ENCODE measurements around the gene ASCL5.

Gene ASCL5

DNA sequence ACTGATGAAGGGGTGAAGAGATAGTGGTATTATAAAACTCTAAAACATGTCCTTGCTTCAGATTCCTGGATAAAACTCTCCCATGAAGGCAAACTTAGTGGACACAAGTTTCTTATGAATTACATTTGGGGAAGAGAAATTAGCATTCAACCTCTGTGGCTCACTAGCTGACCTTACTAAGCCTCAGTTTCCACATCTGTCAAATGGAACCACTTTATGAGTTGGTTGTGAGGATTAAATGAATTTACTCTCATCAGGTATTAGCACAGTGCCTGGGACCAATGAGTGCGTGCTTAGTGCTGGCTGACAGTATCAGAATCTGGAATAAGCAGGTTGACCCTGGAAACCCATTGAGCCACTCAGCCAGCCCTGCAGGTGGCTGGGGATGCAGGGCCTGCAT lies 17.3 kb downstream of the ASCL5 start:
- no peak for DNase-seq

DNA sequence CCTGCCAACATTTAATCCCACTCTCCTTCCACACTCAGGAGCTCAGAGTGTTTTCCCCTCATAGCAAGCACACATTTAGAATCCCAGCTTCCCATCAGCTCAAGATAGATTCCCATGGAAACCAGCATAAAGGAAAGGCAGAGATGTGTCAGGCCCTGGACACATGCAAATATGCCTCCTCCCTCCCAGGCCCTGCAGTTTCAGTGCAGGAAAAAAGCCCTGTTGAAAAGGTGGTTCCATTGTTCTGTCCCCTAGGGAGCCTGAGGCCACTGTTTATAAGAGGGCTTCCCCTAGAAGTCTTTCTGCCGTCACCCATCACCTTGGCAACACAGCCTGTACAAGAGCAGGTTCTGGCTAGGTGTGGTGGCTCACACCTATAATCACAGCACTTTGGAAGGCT lies 18.4 kb downstream of the ASCL5 start:
- DNase-seq = no peak

DNA sequence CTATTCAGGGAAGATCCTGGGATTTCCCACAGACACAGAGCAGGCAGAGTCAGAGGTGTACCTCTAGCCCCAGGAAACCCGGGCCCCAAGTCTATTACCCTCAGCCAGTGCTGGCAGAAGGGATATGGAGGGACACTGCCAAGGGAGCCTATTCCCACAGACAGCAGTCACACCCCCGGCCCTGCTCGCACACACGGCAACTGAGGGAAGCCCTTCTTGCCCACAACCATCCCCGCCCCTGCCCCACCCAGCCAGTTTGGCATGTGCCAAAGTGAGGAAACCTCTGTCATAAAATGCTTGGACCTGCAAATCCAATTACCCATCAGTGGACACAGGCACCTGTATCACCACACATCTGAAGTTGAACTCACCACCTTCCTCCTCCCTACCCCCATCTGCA lies 21.3 kb downstream of the ASCL5 start:
- DNase-seq = no peak

DNA sequence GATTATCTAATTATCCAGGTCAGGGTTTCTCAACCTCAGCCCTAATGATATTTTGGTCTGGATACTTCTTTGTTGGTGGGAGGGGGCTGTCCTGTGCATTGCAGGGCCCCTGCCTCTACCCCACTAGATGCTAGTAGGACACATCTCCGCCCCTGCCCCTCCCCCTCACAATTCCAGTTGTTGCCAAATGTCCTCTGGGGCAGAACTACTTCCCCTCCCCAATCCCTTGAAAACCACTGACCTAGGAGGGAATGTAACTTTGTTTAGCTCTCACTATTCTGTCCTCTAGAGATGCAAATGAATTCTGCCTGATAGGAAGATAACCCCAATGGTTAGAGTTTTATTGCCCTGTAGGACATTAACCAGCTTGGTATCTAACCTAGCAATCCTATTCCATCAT lies 22.8 kb downstream of the ASCL5 start:
- DNase-seq = no peak

DNA sequence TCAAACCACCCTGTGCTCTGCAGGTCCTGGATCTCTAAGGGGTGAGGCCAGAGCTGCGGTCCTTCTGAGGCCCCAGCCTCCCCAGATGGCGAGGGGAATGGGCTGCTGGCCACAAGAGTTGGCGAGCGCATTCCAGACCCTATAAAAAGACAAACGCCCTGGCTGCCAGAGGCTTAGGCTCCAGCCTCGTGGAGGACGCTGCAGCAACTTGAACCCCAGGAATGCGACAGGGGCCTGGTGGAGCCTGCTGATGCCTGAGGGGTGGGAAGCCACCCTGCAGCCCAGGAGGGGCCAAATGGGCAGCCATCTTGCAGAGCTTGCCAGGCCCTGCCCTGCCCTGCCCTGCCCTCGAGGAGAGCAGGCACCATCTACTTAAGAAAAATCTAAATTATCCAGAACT lies 23.3 kb downstream of the ASCL5 start:
- no peak for DNase-seq

GRCh38 chr1:201100169-201100930 lies 26.6 kb downstream of the ASCL5 start:
- no peak for DNase-seq

GRCh38 chr1:201098992-201099677 lies 27.8 kb downstream of the ASCL5 start:
- DNase-seq = no peak

DNA sequence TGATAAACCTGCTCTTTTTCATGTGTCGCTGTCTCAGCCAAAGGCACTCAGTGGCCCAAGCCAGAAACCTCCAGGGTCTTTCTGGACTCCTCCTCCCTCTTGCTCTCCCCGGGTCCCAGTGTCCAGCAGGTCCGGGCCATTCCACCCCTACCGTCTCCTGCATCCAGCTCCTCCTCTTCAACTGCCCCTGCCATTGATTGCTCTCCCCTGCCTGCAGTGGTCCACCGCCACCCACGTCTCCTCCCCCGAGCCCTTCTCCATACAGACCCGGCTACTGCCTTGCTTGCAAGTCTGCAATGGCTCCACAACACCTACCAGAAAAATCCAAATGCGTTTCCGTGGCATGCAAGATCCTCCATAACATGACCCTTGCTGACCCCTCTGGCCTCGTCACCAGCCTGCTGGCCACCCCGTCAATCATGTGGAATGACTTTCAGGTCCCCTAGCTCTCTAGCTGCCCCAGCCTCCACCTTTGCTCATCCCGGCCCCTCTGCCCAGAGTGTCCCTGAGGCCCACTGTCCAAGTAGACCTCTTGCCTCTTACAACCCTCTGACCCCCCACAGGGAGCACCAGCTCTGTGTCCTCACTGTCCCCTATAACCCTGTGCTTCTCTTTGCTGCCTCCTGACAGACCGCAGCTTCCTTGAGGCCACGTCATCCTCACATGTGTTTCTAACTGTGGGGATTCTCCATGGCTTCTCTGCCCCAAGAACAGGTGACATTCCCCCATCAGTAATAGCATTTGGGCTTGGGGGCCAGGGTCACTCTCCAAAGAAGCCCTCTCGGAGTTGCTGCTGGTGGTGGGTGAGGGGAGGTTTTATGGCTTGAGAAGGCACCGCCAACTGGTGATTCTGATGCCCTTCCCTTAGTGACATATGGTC lies 29.8 kb downstream of the ASCL5 start:
- DNase-seq = no peak

- no peak for DNase-seq
These were observed 30.9 kb downstream of the ASCL5 start for GRCh38 chr1:201096041-201096461.

GRCh38 chr1:201095581-201095980 lies 31.4 kb downstream of the ASCL5 start:
- no peak for DNase-seq

GRCh38 chr1:201094832-201095231 lies 32.2 kb downstream of the ASCL5 start:
- no peak for DNase-seq

GRCh38 chr1:201093962-201094361 lies 33.0 kb downstream of the ASCL5 start:
- no peak for DNase-seq

DNA sequence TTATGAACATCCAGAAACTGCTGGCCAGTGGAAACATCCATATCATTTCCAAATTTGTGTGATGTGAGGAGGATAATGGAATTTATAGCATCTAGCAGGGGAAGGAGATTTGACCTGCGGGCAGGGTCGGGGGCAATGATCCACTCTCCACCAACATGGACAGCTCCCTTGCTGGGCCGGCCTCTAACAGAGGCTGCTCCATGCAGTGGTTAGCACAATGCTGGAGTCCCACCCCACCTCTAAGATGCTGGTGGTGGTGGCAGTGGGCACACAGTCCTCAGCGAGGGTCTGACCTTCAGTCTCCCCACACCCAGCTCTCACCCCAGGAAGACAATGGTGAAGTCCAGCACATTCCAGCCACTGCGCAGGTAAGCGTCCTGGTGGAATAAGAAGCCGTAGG lies 33.4 kb downstream of the ASCL5 start:
- DNase-seq = no peak

DNA sequence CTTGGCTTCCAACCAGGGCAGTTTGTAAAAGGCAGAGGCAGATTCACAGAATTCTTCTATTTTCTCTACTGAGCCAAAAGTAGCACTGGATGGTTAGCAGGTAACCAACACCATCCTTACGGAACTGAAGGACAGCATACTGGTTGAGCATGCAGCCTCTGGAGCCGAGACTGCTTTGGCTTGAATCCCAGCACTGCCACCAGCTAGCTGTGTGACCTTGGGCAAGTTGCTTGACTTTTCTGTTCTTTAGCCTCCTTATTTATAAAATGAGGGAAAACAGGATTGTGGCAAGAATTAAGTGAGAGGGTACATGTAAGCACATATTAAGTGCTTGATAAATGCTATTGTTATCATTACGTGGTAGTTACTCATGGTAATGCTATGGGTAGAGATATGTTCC lies 34.2 kb downstream of the ASCL5 start:
- no peak for DNase-seq

DNA sequence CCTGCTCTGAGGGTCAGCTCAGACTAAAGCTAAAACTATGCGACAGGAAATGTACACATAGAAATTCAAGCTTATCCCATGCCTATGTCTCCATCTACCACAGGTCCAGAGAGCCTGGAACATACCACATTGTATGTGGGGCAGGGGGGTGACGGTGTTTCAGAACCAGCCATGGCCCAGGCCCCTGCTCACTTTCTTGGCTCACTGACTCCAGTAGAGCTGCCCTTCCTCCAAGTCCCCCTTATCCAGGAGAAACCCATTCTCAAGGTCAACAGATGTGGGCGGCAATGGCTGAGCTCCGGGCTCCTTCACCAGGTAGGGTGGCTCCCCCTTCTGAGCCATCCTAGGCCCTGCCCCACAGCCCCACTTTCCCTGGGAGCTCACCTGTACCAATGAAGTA lies 35.7 kb downstream of the ASCL5 start:
- no peak for DNase-seq

DNA sequence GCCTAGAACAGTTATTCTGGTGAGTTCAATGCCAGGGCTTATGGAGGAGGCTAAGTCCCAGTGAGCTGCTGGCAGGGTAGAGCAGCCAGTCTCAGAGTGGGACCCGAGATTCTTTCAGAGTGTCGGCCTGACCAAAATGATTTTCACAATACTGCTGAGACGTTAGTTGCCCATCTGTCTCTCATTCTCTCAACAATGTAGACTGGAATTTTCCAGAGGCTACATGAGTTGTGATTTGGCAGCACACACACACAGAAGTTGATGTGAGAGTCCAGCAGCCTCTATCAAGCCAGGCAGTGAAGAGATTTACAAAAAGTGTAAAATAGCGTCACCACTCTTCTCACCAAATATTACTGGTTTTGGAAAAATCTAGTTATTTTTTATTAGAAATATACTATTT lies 36.4 kb downstream of the ASCL5 start:
- DNase-seq = no peak

DNA sequence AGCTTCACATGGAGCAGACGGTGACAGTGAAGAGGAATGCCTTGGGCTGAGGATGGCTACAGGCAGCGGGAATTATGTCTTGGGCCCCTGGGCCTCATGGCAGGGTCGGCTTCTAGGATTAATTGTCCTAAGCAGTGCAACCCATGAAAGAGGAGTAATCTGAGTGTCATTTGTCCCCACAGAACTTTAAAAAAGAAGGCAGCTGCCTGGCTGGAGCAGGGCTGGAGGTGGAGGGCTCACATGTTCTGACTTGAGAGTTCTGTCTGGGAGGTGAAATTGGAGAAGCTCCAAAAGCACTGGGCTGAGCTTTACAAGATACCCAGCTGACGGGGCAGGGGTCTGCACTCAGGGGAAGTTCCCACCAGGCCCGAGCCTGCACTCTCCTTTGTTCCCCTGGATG lies 37.4 kb downstream of the ASCL5 start:
- no peak for DNase-seq

DNA sequence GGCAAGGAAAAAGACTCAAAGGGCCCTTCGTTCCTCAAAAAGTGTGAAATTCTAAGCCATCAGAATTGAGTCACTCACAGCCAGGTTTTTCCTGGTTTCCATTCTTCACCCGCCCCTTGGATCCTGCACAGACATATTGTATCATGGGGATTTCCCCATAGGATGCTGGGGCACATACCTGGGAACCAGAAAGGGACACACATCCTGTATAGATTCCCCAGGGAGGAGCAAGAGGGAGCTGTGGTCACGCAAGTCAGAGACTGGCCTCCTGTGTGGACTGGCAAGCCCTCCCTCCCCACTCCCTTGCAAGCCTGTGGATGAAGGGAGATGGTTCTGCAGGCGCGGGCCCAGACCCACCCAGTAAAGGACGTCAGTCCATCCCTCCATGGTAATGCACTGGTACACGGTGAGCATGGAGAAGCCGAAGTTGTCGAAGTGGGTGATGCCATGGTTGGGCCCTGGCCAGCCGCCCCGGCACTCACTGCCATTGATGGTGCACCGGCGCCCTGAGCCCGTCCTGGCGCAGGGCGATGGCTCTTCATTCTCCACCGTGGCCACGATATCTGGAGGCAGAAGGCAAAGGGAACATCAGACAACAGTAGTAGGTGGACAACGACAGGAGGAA lies 38.0 kb downstream of the ASCL5 start:
- DNase-seq = no peak

DNA sequence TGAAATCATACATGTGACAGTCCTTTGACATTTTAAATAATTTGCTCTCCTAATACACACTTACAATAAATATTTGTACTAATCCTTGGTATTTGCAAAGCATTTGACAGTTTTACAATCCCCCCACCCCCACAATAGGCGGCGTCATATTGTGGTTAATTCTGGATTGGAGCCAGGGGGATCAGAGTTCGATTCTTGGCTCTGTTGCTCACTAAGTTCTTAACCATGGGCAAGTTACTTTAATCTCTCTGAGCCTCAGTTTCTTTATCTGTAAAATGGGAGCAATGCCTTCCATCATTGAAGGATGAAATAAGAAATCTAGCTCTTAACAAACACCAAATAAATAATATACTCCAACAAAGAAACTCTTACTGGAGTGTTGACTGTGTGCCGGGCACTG lies 38.6 kb downstream of the ASCL5 start:
- DNase-seq = no peak

GRCh38 chr1:201085902-201086735 lies 40.9 kb downstream of the ASCL5 start:
- DNase-seq = no peak

DNA sequence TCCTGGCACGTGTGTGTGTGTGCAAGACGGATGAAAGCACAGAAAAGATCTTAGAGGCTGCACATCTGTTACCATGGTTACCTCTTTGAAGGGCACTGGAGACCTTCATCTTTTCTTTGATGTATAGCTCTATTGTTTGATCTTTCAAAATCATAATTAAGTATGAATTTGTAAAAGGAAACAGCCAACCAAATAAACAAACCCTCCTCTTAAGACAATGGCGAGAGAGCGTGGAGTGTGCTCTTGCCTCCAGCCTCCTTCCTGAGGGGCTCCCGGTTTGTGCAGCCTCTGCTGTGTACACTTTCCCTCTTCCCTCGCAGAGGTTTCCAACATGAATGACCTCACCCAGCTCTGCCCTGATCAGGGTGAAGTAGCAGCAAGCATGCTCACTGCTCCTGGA lies 42.7 kb downstream of the ASCL5 start:
- DNase-seq = peak; percentile 84

DNA sequence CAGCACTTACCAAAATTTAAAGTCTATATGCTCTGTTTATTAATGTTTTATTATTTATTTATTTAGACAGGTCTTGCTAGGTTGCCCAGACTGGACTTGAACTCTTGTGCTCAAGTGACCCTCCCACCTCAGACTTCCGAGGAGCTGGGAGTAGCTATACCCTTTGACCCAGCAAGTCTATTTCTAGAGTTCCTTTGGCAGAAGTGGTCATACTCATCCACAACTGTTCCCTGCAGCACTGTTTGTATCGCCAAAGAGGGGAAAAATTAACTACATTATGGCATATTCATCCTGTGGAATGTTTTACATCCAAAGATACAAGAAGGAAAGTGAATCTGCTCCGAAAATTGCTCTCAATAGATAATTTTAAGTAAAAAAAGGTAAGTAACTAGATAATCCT lies 43.2 kb downstream of the ASCL5 start:
- DNase-seq = no peak

Measured in retina (tissue), 1 donor.